NB4 (cell line): ENCODE data around the gene LMNA.
"Not testable (repeated sequence)": the region's sequence is repeated elsewhere in the genome, so short reads cannot be mapped to it uniquely, and the experiment has no call there.

ENCODE experiments used
- DNase-seq: peaks from one replicate; pipeline ENCODE4 v3.0.0; 2010; ENCODE audit warnings: low read depth
- H3K4me3 ChIP-seq: one replicate; pipeline ENCODE4 v1.5.1; 2011; ENCODE audit warnings: mild to moderate bottlenecking, low read depth, low read length, moderate library complexity
- MYC ChIP-seq: IDR thresholded peaks from 2 replicates; pipeline ENCODE4 v1.6.1; 2011; ENCODE audit warnings: low read depth, low read length
- POLR2A ChIP-seq: IDR thresholded peaks from 2 replicates; pipeline ENCODE4 v1.6.1; 2011; ENCODE audit warnings: mild to moderate bottlenecking; ENCODE audit not compliant: insufficient read length; ENCODE audit errors: extremely low read depth
- TF ChIP-seq, protein P1 (sequence below): IDR thresholded peaks from one replicate; pipeline ENCODE4 v1.5.1; 2012; ENCODE audit warnings: low read depth, low read length
- TF ChIP-seq, protein P2 (sequence below): IDR thresholded peaks from 2 replicates; pipeline ENCODE4 v1.6.1; 2011; ENCODE audit warnings: low read depth, low read length

LMNA gene

DNA sequence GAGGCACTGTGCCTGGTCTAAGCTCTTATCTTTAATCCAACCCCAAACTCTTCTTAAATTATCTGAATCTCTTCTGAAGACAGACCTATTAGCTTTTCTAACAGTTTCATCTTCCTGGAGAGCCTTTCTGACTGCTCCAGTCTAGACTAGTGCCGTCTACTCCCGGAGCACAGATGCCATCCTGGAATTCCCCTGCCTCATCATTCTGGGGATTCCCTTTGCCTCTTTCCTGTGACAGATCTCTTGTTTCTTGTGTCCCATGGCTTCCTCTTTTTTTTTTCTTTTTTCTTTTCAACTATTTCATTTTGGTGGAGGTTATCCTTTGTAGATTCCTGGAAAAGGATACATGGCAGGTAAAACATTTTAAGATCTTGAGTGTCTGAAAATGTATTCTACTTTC lies 50.6 kb downstream of the LMNA start:
- H3K4me3 ChIP-seq, result no peak overlapping the region
- no peak for DNase-seq
- TF ChIP-seq, protein P1, sequence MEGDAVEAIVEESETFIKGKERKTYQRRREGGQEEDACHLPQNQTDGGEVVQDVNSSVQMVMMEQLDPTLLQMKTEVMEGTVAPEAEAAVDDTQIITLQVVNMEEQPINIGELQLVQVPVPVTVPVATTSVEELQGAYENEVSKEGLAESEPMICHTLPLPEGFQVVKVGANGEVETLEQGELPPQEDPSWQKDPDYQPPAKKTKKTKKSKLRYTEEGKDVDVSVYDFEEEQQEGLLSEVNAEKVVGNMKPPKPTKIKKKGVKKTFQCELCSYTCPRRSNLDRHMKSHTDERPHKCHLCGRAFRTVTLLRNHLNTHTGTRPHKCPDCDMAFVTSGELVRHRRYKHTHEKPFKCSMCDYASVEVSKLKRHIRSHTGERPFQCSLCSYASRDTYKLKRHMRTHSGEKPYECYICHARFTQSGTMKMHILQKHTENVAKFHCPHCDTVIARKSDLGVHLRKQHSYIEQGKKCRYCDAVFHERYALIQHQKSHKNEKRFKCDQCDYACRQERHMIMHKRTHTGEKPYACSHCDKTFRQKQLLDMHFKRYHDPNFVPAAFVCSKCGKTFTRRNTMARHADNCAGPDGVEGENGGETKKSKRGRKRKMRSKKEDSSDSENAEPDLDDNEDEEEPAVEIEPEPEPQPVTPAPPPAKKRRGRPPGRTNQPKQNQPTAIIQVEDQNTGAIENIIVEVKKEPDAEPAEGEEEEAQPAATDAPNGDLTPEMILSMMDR, result no peak
- TF ChIP-seq POLR2A (no peak), MYC (no peak)
- TF ChIP-seq, protein P2, sequence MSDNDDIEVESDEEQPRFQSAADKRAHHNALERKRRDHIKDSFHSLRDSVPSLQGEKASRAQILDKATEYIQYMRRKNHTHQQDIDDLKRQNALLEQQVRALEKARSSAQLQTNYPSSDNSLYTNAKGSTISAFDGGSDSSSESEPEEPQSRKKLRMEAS, result no peak

DNA sequence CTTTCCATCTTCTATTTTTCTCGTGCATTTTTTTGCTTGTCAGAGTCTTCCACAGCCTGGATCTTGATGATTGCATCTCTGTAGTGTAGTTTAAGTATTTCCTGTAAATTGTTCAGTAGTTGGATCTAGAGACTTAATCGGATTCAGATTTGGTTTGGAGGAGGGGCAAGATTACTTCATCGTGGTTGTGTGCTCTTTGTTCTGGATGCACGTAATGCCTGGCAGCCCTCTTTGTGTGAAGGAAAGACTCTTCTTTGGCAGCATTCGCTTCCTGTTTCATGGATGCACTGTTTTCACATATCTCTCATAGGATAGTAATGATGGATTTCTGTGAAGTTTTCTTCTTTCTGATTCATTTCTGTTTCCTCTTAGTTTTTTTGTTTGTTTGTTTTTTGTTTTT lies 53.0 kb downstream of the LMNA start:
- no peak for DNase-seq
- H3K4me3 ChIP-seq, result no peak overlapping the region
- no peak for TF ChIP-seq MYC
- TF ChIP-seq, protein P2, result no peak
- TF ChIP-seq POLR2A, result no peak

DNA sequence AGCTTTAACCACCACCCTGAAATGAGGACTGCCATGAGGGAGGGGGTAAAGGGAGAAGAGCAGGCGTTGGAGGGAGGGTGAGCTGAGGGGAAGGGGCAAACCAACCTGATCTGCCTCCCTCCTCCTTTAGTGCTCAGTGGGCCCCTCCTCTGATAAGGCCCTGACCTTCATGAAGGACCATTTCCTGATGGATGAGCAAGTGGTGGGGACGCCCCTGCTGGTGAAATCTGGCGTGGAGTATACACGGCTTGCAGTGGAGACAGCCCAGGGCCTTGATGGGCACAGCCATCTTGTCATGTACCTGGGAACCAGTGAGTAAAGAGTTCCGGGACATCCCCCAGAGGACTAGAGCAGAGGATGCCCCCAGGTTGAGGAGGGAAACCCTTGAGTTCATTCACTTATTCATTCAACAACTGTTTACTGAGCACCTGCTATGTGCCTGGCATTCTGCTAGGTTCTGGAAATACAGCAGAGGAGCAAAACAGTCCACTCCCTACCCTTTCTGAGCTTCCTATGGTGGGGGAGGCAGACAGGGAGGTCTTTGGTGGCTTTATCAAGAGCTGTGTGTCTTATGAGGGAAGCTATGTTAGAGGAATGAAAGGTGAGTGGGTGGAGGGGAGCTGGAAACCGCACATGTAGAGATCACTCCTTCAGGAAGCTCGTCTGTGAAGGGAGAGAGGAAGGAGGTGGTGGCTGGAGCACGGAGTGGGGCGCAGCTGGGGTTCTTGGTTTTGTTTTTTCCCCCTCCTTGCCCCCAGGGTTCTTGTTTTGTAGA lies 58.4 kb downstream of the LMNA start:
- TF ChIP-seq, protein P2, result no peak
- TF ChIP-seq POLR2A (no peak), MYC (no peak)
- TF ChIP-seq, protein P1, result no peak
- DNase-seq, result no peak

DNA sequence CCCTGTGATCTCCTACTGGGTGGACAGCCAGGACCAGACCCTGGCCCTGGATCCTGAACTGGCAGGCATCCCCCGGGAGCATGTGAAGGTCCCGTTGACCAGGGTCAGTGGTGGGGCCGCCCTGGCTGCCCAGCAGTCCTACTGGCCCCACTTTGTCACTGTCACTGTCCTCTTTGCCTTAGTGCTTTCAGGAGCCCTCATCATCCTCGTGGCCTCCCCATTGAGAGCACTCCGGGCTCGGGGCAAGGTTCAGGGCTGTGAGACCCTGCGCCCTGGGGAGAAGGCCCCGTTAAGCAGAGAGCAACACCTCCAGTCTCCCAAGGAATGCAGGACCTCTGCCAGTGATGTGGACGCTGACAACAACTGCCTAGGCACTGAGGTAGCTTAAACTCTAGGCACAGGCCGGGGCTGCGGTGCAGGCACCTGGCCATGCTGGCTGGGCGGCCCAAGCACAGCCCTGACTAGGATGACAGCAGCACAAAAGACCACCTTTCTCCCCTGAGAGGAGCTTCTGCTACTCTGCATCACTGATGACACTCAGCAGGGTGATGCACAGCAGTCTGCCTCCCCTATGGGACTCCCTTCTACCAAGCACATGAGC lies 62.2 kb downstream of the LMNA start:
- DNase-seq, result no peak
- no peak overlapping the region for H3K4me3 ChIP-seq
- no peak for TF ChIP-seq MYC
- no peak for TF ChIP-seq POLR2A
- TF ChIP-seq, protein P1, result no peak
- TF ChIP-seq, protein P2, result no peak

More for the DNA sequence above, 58.4 kb downstream of the LMNA start:
- no peak overlapping the region for H3K4me3 ChIP-seq

DNA sequence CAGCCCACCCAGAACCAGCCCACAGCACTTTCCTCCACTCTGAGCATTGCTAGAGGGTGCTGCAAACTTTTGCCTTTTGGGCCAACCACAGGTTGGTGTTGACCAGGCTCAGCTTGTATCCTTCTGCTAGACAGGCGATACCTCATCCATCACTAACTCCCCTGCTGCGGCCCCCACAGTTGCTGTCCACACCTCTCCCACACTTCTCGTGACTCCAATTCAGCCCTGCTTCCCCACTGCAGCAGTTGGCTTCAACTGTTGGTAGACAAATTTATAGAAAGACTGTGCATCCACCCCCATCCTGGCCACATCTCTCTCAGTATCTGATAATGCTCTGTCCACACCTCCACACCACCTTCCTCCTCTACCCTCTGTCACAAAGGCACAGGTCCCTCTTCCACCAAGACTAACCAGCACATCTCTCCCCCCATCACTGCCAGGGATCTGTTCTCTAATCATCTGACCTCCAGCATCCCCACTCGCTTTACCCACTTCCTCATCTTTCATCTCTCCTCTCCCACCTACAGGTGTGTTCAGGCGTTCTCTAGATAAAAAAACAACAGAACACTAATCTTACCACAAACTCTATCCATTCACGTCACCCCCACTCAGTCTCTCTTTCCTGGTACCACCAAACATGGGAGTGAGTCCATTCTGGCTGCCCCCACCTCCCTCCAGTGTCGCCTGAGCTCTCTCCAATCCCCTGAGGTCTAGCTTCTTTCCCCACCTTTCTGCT lies 63.6 kb downstream of the LMNA start:
- no peak overlapping the region for H3K4me3 ChIP-seq
- TF ChIP-seq, protein P2, result no peak
- TF ChIP-seq, protein P1, result no peak
- TF ChIP-seq MYC (no peak), POLR2A (no peak)
- no peak for DNase-seq

DNA sequence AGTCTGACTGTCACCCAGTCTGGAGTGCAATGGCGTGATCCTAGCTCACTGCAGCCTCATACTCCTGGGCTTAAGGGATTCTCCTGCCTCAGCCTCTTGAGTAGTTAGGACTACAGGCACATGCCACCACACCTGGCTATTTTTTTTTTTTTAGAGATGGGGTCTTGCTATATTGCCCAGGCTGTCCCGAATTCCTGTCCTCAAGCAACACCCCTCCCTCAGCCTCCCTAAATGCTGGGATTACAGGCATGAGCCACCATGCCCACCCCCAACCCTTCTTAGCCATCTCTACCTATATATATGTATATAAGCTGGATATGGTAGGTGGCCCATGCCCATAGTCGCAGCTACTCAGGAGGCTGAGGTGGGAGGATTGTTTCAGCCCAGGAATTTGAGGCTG lies 66.0 kb downstream of the LMNA start:
- no peak overlapping the region for H3K4me3 ChIP-seq
- TF ChIP-seq, protein P1, result no peak
- TF ChIP-seq POLR2A (no peak), MYC (no peak)
- TF ChIP-seq, protein P2, result no peak
- no peak for DNase-seq

DNA sequence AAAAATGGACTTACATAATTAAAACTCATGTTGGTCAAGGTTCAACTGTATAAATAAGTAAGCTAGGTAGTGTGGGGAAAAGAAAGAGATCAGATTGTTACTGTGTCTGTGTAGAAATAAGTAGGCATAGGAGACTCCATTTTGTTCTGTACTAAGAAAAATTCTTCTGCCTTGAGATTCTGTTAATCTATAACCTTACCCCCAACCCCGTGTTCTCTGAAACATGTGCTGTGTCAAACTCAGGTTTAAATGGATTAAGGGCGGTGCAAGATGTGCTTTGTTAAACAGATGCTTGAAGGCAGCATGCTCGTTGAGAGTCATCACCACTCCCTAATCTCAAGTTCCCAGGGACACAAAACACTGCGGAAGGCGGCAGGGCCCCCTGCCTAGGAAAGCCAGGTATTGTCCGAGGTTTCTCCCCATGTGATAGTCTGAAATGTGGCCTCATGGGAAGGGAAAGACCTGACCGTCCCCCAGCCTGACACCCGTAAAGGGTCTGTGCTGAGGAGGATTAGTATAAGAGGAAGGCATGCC lies 66.9 kb downstream of the LMNA start:
- not testable (repeated sequence) for H3K4me3 ChIP-seq, DNase-seq

DNA sequence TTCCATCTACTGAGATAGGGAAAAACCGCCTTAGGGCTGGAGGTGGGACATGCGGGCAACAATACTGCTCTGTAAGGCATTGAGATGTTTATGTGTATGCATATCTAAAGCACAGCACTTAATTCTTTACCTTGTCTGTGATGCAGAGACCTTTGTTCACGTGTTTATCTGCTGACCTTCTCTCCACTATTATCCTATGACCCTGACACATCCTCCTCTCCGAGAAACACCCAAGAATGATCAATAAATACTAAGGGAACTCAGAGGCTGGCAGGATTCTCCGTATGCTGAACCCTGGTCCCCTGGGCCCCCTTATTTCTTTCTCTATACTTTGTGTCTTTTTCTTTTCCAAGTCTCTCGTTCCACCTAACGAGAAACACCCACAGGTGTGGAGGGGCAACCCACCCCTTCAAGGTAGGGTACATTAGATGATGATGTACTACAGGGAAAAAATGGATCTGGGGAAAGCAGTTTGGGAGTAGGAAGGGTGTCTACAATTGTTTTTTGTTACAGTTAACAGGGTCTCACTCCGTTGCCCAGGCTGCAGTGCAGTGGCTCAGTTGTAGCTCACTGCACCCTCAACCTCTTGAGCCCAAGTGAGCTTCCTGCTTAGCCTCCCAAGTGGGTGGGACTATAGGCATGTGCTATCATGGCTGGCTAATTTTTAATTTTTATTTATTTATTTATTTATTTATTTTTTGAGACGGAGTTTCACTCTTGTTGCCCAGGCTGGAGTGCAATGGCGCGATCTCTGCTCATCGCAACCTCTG lies 67.7 kb downstream of the LMNA start:
- H3K4me3 ChIP-seq, DNase-seq: not testable (repeated sequence)
